ENCODE data around the gene CEP152. TPM values are rescaled to one million over a fixed set of nuclear protein-coding genes. Genes with fewer than 3 reads are reported as not detected.
A peak's percentile ranks its signal among the peaks of the same experiment; 100 is the strongest.

Gene CEP152
- total and polyA plus RNA-seq, 4 donors = 0.30 to 9.7 (median 3.5) TPM

DNA sequence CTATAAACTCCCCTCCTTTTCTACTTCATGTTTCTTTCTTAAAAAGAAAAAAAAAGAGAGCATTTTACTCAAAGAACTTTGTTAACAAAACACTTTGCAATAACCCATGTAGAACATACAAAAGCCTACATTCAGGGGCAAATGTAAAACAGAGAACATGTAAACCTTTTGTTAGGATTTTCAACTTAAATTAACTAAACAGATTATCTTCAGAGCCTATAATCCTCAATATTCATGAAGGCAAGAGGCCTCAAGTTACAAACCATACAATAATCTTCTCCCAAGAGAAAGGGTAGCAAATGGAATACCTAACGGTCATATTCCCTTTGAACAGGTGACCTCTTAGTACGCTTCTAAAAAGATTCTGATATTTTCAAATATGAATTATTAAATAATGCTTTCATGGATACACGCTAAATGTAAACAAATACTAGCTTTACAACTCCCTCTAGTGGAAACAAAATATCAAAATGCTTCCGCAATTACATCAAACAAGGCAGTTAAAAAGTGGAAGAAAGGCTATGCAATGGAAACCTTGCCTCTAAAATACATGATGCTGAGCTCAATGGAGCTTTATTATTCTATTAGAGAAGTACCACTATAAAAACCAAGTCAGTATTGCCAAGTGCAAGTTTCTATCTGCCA lies 9.9 kb downstream of the CEP152 start:
- H3K9me3 ChIP-seq (ENCODE audit: control insufficient read depth in 4 of 4, low read length in 3 of 4) = no peaks in the 10 kb centered on the region
- peaks cover 0 to 8% (median 3%) of the 10 kb centered on the region in 4 donors for H3K4me1 ChIP-seq (ENCODE audit: control insufficient read depth in 4 of 4, insufficient read depth in 4 of 4, low read length in 3 of 4)
- H3K9ac ChIP-seq (ENCODE audit: low read depth in 1 of 2, low read length in 2 of 2) = no peak overlapping the region
- no peak overlapping the region for H3K4me3 ChIP-seq (ENCODE audit: low read depth in 1 of 3, low read length in 3 of 3)
- H3K27ac ChIP-seq (ENCODE audit: low read depth in 1 of 2, low read length in 2 of 2) = no peak overlapping the region
- DNase-seq (ENCODE audit: low spot score) = no peak
- TF ChIP-seq, protein P1, sequence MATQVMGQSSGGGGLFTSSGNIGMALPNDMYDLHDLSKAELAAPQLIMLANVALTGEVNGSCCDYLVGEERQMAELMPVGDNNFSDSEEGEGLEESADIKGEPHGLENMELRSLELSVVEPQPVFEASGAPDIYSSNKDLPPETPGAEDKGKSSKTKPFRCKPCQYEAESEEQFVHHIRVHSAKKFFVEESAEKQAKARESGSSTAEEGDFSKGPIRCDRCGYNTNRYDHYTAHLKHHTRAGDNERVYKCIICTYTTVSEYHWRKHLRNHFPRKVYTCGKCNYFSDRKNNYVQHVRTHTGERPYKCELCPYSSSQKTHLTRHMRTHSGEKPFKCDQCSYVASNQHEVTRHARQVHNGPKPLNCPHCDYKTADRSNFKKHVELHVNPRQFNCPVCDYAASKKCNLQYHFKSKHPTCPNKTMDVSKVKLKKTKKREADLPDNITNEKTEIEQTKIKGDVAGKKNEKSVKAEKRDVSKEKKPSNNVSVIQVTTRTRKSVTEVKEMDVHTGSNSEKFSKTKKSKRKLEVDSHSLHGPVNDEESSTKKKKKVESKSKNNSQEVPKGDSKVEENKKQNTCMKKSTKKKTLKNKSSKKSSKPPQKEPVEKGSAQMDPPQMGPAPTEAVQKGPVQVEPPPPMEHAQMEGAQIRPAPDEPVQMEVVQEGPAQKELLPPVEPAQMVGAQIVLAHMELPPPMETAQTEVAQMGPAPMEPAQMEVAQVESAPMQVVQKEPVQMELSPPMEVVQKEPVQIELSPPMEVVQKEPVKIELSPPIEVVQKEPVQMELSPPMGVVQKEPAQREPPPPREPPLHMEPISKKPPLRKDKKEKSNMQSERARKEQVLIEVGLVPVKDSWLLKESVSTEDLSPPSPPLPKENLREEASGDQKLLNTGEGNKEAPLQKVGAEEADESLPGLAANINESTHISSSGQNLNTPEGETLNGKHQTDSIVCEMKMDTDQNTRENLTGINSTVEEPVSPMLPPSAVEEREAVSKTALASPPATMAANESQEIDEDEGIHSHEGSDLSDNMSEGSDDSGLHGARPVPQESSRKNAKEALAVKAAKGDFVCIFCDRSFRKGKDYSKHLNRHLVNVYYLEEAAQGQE (IDR thresholded peaks at IDR 0.05) = no peak
- peak; percentile 80 to 82 for TF ChIP-seq RAD21 (IDR thresholded peaks at IDR 0.05)
- no peak for TF ChIP-seq EGR1 (IDR thresholded peaks at IDR 0.05; ENCODE audit: low read depth in 2 of 2)
- no peak for TF ChIP-seq FOXA2 (IDR thresholded peaks at IDR 0.05)
- TF ChIP-seq, protein P2, sequence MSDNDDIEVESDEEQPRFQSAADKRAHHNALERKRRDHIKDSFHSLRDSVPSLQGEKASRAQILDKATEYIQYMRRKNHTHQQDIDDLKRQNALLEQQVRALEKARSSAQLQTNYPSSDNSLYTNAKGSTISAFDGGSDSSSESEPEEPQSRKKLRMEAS (IDR thresholded peaks at IDR 0.05) = no peak
- TF ChIP-seq, protein P3, sequence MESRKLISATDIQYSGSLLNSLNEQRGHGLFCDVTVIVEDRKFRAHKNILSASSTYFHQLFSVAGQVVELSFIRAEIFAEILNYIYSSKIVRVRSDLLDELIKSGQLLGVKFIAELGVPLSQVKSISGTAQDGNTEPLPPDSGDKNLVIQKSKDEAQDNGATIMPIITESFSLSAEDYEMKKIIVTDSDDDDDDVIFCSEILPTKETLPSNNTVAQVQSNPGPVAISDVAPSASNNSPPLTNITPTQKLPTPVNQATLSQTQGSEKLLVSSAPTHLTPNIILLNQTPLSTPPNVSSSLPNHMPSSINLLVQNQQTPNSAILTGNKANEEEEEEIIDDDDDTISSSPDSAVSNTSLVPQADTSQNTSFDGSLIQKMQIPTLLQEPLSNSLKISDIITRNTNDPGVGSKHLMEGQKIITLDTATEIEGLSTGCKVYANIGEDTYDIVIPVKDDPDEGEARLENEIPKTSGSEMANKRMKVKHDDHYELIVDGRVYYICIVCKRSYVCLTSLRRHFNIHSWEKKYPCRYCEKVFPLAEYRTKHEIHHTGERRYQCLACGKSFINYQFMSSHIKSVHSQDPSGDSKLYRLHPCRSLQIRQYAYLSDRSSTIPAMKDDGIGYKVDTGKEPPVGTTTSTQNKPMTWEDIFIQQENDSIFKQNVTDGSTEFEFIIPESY (IDR thresholded peaks at IDR 0.05) = no peak
- TF ChIP-seq, protein P4, sequence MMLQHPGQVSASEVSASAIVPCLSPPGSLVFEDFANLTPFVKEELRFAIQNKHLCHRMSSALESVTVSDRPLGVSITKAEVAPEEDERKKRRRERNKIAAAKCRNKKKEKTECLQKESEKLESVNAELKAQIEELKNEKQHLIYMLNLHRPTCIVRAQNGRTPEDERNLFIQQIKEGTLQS (IDR thresholded peaks at IDR 0.05) = no peak
- no peak for TF ChIP-seq NR2F2 (IDR thresholded peaks at IDR 0.05)
- TF ChIP-seq SP1 (IDR thresholded peaks at IDR 0.05) = no peak
- no peak for TF ChIP-seq GABPA (IDR thresholded peaks at IDR 0.05 in 1 of 2, conservative IDR thresholded peaks at IDR 0.05 in 1 of 2)
- no peak for TF ChIP-seq HNF4A (conservative IDR thresholded peaks at IDR 0.05)
- no peak for TF ChIP-seq RXRA (IDR thresholded peaks at IDR 0.05)
- TF ChIP-seq YY1 (IDR thresholded peaks at IDR 0.05) = peak; percentile 12
- TF ChIP-seq, protein P5, sequence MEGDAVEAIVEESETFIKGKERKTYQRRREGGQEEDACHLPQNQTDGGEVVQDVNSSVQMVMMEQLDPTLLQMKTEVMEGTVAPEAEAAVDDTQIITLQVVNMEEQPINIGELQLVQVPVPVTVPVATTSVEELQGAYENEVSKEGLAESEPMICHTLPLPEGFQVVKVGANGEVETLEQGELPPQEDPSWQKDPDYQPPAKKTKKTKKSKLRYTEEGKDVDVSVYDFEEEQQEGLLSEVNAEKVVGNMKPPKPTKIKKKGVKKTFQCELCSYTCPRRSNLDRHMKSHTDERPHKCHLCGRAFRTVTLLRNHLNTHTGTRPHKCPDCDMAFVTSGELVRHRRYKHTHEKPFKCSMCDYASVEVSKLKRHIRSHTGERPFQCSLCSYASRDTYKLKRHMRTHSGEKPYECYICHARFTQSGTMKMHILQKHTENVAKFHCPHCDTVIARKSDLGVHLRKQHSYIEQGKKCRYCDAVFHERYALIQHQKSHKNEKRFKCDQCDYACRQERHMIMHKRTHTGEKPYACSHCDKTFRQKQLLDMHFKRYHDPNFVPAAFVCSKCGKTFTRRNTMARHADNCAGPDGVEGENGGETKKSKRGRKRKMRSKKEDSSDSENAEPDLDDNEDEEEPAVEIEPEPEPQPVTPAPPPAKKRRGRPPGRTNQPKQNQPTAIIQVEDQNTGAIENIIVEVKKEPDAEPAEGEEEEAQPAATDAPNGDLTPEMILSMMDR (IDR thresholded peaks at IDR 0.05; ENCODE audit: low read depth, low read length, missing input control) = peak; percentile 44
- TF ChIP-seq HNF4G (IDR thresholded peaks at IDR 0.05) = no peak
- TF ChIP-seq JUND (IDR thresholded peaks at IDR 0.05) = no peak
- TF ChIP-seq FOXA1 (IDR thresholded peaks at IDR 0.05) = no peak
- no peak for TF ChIP-seq TAF1 (conservative IDR thresholded peaks at IDR 0.05)
- no peaks in the 10 kb centered on the region for H3K36me3 ChIP-seq (ENCODE audit: control insufficient read depth in 4 of 4, insufficient read depth in 3 of 4, low read depth in 1 of 4, low read length in 3 of 4)
- H3K27me3 ChIP-seq (ENCODE audit: control insufficient read depth in 4 of 4, insufficient read depth in 4 of 4, low read length in 3 of 4) = no peaks in the 10 kb centered on the region
- 26% methylated on average over 4 of the region's 4 CpGs for WGBS
